Keratinocyte (primary cell): ENCODE measurements around the gene EME2.

Experiments
- CTCF ChIP-seq, 3 experiments: IDR thresholded peaks in 1 of 3; conservative IDR thresholded peaks in 1 of 3; optimal IDR thresholded peaks in 1 of 3; 2 replicates in 2 of 3; 3 replicates in 1 of 3; pipeline versions ENCODE3 to v1.5.1; 2011; ENCODE audit warnings: low read length in 3 of 3, mild to moderate bottlenecking in 3 of 3, moderate library complexity in 2 of 3, control low read depth in 1 of 3, inconsistent platforms in 1 of 3; ENCODE audit not compliant: insufficient read depth in 2 of 3; ENCODE audit errors: extremely low read depth in 1 of 3
- EZH2 ChIP-seq: IDR thresholded peaks from one replicate; pipeline ENCODE4 v1.6.1; 2012; ENCODE audit warnings: inconsistent platforms, mild to moderate bottlenecking, low read length, moderate library complexity

- TF ChIP-seq CTCF (optimal IDR thresholded peaks at IDR 0.05 in 1 of 3, IDR thresholded peaks at IDR 0.05 in 1 of 3, conservative IDR thresholded peaks at IDR 0.05 in 1 of 3; ENCODE audit: extremely low read depth in 1 of 3, insufficient read depth in 2 of 3, low read length in 3 of 3) (no peak), EZH2 (no peak)
Observed at GRCh38 chr16:1747934-1748333, 24.7 kb upstream of the EME2 start.
